ENCODE data around the gene SMC1A.
"Not testable (repeated sequence)": the region's sequence is repeated elsewhere in the genome, so short reads cannot be mapped to it uniquely, and the experiment has no call there.

SMC1A gene

DNA sequence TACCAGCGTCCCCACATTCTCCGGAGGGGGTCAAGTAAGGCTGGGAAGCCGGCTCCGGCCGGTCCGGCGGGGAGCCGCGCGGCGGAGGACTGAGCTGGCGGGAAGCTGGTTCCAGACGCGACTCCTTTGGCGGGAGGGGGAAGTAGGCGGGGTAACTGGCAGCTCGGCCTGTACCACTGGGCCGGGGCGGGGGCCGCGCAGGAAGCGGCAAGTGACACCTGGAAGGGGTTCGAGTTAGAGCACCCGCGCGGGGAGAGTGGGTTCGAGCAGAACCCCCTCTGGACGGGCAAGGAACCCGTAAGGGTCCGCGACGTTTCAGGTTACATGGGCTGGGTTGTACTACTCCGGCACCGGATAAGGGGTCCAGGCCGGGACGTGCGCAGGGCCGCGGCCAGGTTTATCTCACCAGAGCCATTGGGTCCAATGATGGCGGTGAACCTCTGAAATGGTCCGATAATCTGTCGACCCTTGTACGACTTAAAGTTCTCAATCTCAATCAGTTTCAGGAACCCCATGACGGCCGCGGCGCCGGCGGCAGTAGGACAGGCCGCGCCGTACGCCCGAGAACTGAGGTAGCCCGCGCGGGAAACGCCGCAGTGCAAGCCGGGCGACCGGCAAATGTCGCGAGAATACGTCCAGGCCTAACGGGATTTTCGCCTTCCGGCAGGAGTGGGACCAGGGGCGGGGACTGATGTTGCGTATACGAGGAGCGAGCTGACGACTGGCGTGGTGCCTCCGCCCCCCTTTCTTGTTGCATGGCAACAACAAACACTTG is at the start of gene SMC1A:
Gene SMC1A (minus strand): TSS at position 569 of the 775 bp plus-strand sequence. CDS start 54 bp downstream, at position 515.
- Histone ChIP-seq H3K27me3 (ENCODE audit: control insufficient read depth in 2 of 2, insufficient read depth in 2 of 2, low read length in 2 of 2) (no peaks in the 10 kb centered on the region), H3K36me3 (ENCODE audit: control insufficient read depth in 2 of 2, insufficient read depth in 2 of 2, low read length in 2 of 2) (no peaks in the 10 kb centered on the region), H3K27ac (ENCODE audit: low read depth in 2 of 2, low read length in 2 of 2) (peak within 1 kb of the TSS; percentile 89 to 94), H3K9ac (ENCODE audit: low read depth in 1 of 2, low read length in 2 of 2) (peak within 1 kb of the TSS; percentile 80 to 94), H3K4me1 (ENCODE audit: control insufficient read depth in 2 of 2, insufficient read depth in 2 of 2, low read length in 2 of 2) (peaks cover 12 to 18% of the 10 kb centered on the region in 2 donors), H3K4me3 (ENCODE audit: low read length in 2 of 2) (peak within 1 kb of the TSS; percentile 77 to 93), H3K9me3 (ENCODE audit: control insufficient read depth in 2 of 2, low read length in 2 of 2) (no peaks in the 10 kb centered on the region)

DNA sequence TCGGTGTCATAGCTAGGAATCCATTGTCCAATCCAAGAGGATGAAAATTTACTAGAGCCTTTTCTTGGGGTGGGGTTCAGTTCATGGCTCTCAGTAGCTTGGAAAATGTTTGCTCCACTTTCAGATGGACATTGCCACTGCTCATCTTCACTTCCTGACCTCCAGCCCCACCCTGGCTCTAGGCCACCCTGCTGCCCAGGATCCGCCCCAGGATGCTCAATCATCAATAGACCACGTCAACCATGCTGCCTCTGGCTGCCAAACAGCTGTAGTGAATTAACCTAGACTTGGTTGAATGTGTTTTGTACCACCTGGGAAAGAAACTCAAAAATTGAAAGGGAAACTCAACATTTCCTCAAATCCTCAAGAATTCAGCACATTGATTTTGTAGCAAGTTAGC is 48.9 kb upstream of the SMC1A start:
- H3K36me3 ChIP-seq (ENCODE audit: control insufficient read depth in 2 of 2, insufficient read depth in 2 of 2, low read length in 2 of 2): no peaks in the 10 kb centered on the region

DNA sequence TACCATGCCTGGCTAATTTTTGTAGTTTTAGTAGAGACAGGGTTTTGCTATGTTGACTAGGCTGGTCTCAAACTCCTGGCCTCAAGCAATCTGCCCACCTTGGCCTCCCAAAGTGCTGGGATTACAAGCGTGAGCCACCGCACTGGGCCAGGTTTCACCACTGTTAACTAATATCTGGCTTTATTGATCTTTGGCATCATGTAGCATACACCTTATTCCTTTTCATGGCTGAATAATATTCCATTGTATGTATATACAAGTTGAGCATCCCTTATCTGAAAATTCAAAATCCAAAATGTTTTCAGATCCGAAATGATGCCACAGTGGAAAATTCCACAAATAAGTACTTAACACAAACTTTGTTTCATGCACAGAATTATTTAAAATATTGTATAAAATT is 46.2 kb upstream of the SMC1A start:
- H3K4me1 ChIP-seq (ENCODE audit: control insufficient read depth in 2 of 2, insufficient read depth in 2 of 2, low read length in 2 of 2); H3K36me3 ChIP-seq (ENCODE audit: control insufficient read depth in 2 of 2, insufficient read depth in 2 of 2, low read length in 2 of 2); H3K9ac ChIP-seq (ENCODE audit: low read depth in 1 of 2, low read length in 2 of 2); H3K4me3 ChIP-seq (ENCODE audit: low read length in 2 of 2); H3K9me3 ChIP-seq (ENCODE audit: control insufficient read depth in 2 of 2, low read length in 2 of 2); H3K27me3 ChIP-seq (ENCODE audit: control insufficient read depth in 2 of 2, insufficient read depth in 2 of 2, low read length in 2 of 2); H3K27ac ChIP-seq (ENCODE audit: low read depth in 2 of 2, low read length in 2 of 2): not testable (repeated sequence)

More for the DNA sequence above, 48.9 kb upstream of the SMC1A start:
- H3K4me1 ChIP-seq (ENCODE audit: control insufficient read depth in 2 of 2, insufficient read depth in 2 of 2, low read length in 2 of 2): no peaks in the 10 kb centered on the region
- no peak overlapping the region for H3K27ac ChIP-seq (ENCODE audit: low read depth in 2 of 2, low read length in 2 of 2)
- H3K9ac ChIP-seq (ENCODE audit: low read depth in 1 of 2, low read length in 2 of 2): no peak overlapping the region
- no peak overlapping the region for H3K4me3 ChIP-seq (ENCODE audit: low read length in 2 of 2)
- H3K9me3 ChIP-seq (ENCODE audit: control insufficient read depth in 2 of 2, low read length in 2 of 2): no peaks in the 10 kb centered on the region
- H3K27me3 ChIP-seq (ENCODE audit: control insufficient read depth in 2 of 2, insufficient read depth in 2 of 2, low read length in 2 of 2): peaks cover 6 to 8% of the 10 kb centered on the region in 2 donors

DNA sequence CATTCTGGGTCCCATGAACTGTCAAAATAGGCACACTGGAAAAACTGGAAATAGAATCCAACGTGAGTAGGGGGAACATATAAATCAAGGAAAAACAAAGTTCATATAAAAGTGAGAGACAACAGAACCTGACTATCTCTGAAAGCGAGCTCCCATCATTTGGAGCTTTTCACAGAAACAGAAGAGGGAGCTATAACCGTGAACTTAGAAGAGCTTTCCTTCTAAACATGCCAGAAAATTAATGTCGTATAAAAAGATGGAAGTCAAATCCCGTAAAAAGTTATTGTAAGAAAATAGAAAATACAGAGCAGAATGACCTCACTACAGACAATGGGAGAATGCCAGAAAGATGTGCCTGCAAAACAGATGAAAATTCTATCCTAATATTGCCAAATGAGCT is 35.6 kb upstream of the SMC1A start:
- no peaks in the 10 kb centered on the region for H3K36me3 ChIP-seq (ENCODE audit: control insufficient read depth in 2 of 2, insufficient read depth in 2 of 2, low read length in 2 of 2)
- H3K9ac ChIP-seq (ENCODE audit: low read depth in 1 of 2, low read length in 2 of 2): no peak overlapping the region
- no peak overlapping the region for H3K27ac ChIP-seq (ENCODE audit: low read depth in 2 of 2, low read length in 2 of 2)
- no peaks in the 10 kb centered on the region for H3K4me1 ChIP-seq (ENCODE audit: control insufficient read depth in 2 of 2, insufficient read depth in 2 of 2, low read length in 2 of 2)
- no peaks in the 10 kb centered on the region for H3K9me3 ChIP-seq (ENCODE audit: control insufficient read depth in 2 of 2, low read length in 2 of 2)
- H3K27me3 ChIP-seq (ENCODE audit: control insufficient read depth in 2 of 2, insufficient read depth in 2 of 2, low read length in 2 of 2): peaks cover 2 to 4% of the 10 kb centered on the region in 2 donors
- no peak overlapping the region for H3K4me3 ChIP-seq (ENCODE audit: low read length in 2 of 2)

DNA sequence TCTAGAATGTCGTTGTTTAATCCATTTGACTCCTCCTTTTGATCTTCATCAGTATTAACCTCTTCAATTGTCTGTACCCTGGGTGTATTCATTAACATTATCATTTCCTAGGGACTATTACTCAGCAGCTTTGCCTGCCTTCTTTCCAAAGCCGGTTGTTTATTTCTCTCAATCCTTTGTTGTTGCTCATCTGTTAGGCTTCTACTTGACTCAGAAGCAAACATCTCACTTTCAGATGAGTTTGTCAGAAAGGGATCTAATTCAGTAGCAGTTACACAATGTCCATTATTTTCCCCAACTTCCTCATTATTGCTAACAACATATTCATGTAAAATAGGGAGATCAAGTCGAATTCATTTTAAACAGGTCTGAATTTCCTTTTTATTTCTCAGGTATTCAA is 33.8 kb upstream of the SMC1A start:
- Histone ChIP-seq H3K4me1 (ENCODE audit: control insufficient read depth in 2 of 2, insufficient read depth in 2 of 2, low read length in 2 of 2) (no peaks in the 10 kb centered on the region), H3K27me3 (ENCODE audit: control insufficient read depth in 2 of 2, insufficient read depth in 2 of 2, low read length in 2 of 2) (peaks cover 2 to 4% of the 10 kb centered on the region in 2 donors), H3K36me3 (ENCODE audit: control insufficient read depth in 2 of 2, insufficient read depth in 2 of 2, low read length in 2 of 2) (no peaks in the 10 kb centered on the region), H3K9ac (ENCODE audit: low read depth in 1 of 2, low read length in 2 of 2) (no peak overlapping the region), H3K9me3 (ENCODE audit: control insufficient read depth in 2 of 2, low read length in 2 of 2) (no peaks in the 10 kb centered on the region), H3K4me3 (ENCODE audit: low read length in 2 of 2) (no peak overlapping the region), H3K27ac (ENCODE audit: low read depth in 2 of 2, low read length in 2 of 2) (no peak overlapping the region)

DNA sequence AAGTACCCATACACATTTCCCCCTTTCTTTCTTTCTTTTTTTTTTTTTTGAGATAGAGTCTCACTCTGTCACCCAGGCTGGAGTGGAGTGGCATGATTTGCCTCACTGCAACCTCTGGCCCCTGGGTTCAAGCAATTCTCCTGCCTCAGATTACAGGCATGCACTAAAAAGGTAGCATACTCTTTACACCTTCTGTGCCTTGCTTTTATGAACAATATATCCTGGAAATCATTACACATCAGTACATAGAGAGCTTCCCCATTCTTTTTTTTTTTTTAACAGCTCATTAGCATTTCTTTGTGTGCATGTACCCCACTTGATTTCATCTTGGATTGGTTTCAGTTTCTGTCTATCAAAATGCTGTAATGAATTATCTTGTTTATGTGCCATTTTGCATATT is 30.4 kb upstream of the SMC1A start:
- no peak overlapping the region for H3K4me3 ChIP-seq (ENCODE audit: low read length in 2 of 2)
- no peak overlapping the region for H3K9ac ChIP-seq (ENCODE audit: low read depth in 1 of 2, low read length in 2 of 2)
- no peak overlapping the region for H3K27ac ChIP-seq (ENCODE audit: low read depth in 2 of 2, low read length in 2 of 2)

DNA sequence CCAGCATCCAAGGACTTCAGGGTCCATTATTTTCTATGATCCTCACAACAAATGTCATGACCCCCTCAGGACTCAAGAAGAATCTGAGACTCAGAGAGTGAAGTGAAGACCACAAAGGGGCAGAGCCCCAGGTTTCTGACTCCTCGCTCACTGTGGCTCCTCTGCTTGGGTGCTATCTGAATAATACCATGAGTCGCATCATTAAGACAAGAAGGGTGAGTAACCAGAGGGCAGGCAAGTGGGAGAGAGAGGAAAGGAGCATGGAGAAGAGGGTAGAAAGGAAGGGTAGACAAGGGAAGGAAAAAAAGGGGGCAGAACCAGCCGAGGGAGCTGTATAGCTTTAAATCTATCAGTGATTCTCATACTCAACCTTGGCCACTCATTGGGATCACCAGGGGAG is 27.2 kb upstream of the SMC1A start:
- Histone ChIP-seq H3K27ac (ENCODE audit: low read depth in 2 of 2, low read length in 2 of 2) (no peak overlapping the region), H3K4me1 (ENCODE audit: control insufficient read depth in 2 of 2, insufficient read depth in 2 of 2, low read length in 2 of 2) (no peaks in the 10 kb centered on the region), H3K9me3 (ENCODE audit: control insufficient read depth in 2 of 2, low read length in 2 of 2) (no peaks in the 10 kb centered on the region), H3K27me3 (ENCODE audit: control insufficient read depth in 2 of 2, insufficient read depth in 2 of 2, low read length in 2 of 2) (peaks cover 0 to 2% of the 10 kb centered on the region in 2 donors), H3K9ac (ENCODE audit: low read depth in 1 of 2, low read length in 2 of 2) (no peak overlapping the region), H3K4me3 (ENCODE audit: low read length in 2 of 2) (no peak overlapping the region), H3K36me3 (ENCODE audit: control insufficient read depth in 2 of 2, insufficient read depth in 2 of 2, low read length in 2 of 2) (no peaks in the 10 kb centered on the region)

More for the DNA sequence above, 30.4 kb upstream of the SMC1A start:
- Histone ChIP-seq H3K27me3 (ENCODE audit: control insufficient read depth in 2 of 2, insufficient read depth in 2 of 2, low read length in 2 of 2) (peaks cover 0 to 4% of the 10 kb centered on the region in 2 donors), H3K36me3 (ENCODE audit: control insufficient read depth in 2 of 2, insufficient read depth in 2 of 2, low read length in 2 of 2) (no peaks in the 10 kb centered on the region), H3K4me1 (ENCODE audit: control insufficient read depth in 2 of 2, insufficient read depth in 2 of 2, low read length in 2 of 2) (no peaks in the 10 kb centered on the region), H3K9me3 (ENCODE audit: control insufficient read depth in 2 of 2, low read length in 2 of 2) (no peaks in the 10 kb centered on the region)

DNA sequence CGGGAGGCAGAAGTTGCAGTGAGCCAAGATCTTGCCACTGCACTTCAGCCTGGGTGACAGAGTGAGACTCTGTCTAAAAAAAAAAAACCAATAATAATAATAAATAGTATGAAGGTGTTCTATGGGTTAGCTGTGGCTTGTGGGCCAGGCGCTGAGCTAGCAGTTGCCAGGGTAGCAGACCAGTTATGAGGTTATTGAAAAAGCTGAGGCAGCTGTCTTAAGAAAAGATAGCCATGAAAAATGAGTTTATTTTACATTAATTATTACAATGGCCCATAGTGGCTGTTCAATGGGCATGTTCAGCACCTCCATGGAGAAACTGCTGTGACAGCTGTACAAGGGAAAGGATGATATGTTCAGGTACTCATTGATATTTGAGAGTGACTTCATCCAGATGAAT is 25.0 kb upstream of the SMC1A start:
- Histone ChIP-seq H3K9me3 (ENCODE audit: control insufficient read depth in 2 of 2, low read length in 2 of 2) (no peaks in the 10 kb centered on the region), H3K9ac (ENCODE audit: low read depth in 1 of 2, low read length in 2 of 2) (no peak overlapping the region), H3K4me3 (ENCODE audit: low read length in 2 of 2) (no peak overlapping the region), H3K27ac (ENCODE audit: low read depth in 2 of 2, low read length in 2 of 2) (no peak overlapping the region), H3K36me3 (ENCODE audit: control insufficient read depth in 2 of 2, insufficient read depth in 2 of 2, low read length in 2 of 2) (no peaks in the 10 kb centered on the region), H3K27me3 (ENCODE audit: control insufficient read depth in 2 of 2, insufficient read depth in 2 of 2, low read length in 2 of 2) (peaks cover 0 to 2% of the 10 kb centered on the region in 2 donors), H3K4me1 (ENCODE audit: control insufficient read depth in 2 of 2, insufficient read depth in 2 of 2, low read length in 2 of 2) (no peaks in the 10 kb centered on the region)

DNA sequence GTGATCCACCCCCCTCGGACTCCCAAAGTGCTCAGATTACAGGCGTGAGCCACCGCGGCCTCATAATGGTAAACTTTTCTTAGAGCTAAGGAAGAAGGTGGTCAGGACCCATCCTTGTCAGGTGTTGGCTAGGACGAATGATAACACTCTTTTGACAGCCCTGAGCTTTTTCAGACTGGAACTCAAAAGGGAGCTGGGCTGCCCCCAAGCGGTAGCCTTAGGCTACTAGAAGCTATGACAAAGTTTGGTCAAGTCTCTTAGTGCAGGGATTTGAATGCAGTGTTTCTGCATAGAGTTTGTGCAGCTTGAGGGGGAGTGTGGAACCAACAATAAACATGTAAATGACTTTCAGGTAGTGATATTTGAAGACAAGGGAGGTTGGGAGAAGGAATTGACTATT is 23.5 kb upstream of the SMC1A start:
- H3K9ac ChIP-seq (ENCODE audit: low read depth in 1 of 2, low read length in 2 of 2): no peak overlapping the region
- H3K4me1 ChIP-seq (ENCODE audit: control insufficient read depth in 2 of 2, insufficient read depth in 2 of 2, low read length in 2 of 2): peaks cover 2 to 4% of the 10 kb centered on the region in 2 donors
- peaks cover 4 to 8% of the 10 kb centered on the region in 2 donors for H3K27me3 ChIP-seq (ENCODE audit: control insufficient read depth in 2 of 2, insufficient read depth in 2 of 2, low read length in 2 of 2)
- no peaks in the 10 kb centered on the region for H3K36me3 ChIP-seq (ENCODE audit: control insufficient read depth in 2 of 2, insufficient read depth in 2 of 2, low read length in 2 of 2)
- no peak overlapping the region for H3K4me3 ChIP-seq (ENCODE audit: low read length in 2 of 2)
- no peaks in the 10 kb centered on the region for H3K9me3 ChIP-seq (ENCODE audit: control insufficient read depth in 2 of 2, low read length in 2 of 2)
- no peak overlapping the region for H3K27ac ChIP-seq (ENCODE audit: low read depth in 2 of 2, low read length in 2 of 2)

DNA sequence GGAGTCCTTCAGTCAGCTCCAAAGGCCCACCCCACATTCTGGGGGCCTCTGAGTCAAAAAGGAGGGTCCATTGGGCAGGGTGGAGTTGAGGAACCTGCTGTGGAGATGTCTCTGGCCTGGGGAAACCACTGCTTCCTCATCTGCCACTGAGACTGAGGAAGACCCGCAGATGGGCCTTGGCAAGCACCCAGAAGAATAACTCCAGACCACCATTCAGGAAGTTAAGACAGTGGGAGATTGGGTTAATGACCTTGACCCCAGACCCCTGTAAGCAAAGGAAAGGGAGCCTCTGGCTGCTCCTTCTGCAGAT is 19.8 kb upstream of the SMC1A start:
- Histone ChIP-seq H3K9ac (ENCODE audit: low read depth in 1 of 2, low read length in 2 of 2) (peak overlapping the region in 1 of 2 donors; percentile 73), H3K27ac (ENCODE audit: low read depth in 2 of 2, low read length in 2 of 2) (peak overlapping the region in 1 of 2 donors; percentile 46), H3K4me3 (ENCODE audit: low read length in 2 of 2) (peak overlapping the region in 1 of 2 donors; percentile 44)

More for the DNA sequence above, 19.8 kb upstream of the SMC1A start:
- peaks cover 2 to 6% of the 10 kb centered on the region in 2 donors for H3K4me1 ChIP-seq (ENCODE audit: control insufficient read depth in 2 of 2, insufficient read depth in 2 of 2, low read length in 2 of 2)
- no peaks in the 10 kb centered on the region for H3K9me3 ChIP-seq (ENCODE audit: control insufficient read depth in 2 of 2, low read length in 2 of 2)
- H3K36me3 ChIP-seq (ENCODE audit: control insufficient read depth in 2 of 2, insufficient read depth in 2 of 2, low read length in 2 of 2): no peaks in the 10 kb centered on the region
- peaks cover 9 to 10% of the 10 kb centered on the region in 2 donors for H3K27me3 ChIP-seq (ENCODE audit: control insufficient read depth in 2 of 2, insufficient read depth in 2 of 2, low read length in 2 of 2)
